NK-92 treated with Interleukin-12 subunit alpha and Interleukin-12 subunit beta, amount 100 ng/mL, for 24 hours (cell line): ENCODE measurements around the gene TYW1B.
"Not testable (repeated sequence)": the region's sequence is repeated elsewhere in the genome, so short reads cannot be mapped to it uniquely, and the experiment has no call there.

Experiments used
- DNase-seq: peaks from one replicate; lab custom pipeline; 2025; lab: John Stamatoyannopoulos, UW

Gene TYW1B

DNA sequence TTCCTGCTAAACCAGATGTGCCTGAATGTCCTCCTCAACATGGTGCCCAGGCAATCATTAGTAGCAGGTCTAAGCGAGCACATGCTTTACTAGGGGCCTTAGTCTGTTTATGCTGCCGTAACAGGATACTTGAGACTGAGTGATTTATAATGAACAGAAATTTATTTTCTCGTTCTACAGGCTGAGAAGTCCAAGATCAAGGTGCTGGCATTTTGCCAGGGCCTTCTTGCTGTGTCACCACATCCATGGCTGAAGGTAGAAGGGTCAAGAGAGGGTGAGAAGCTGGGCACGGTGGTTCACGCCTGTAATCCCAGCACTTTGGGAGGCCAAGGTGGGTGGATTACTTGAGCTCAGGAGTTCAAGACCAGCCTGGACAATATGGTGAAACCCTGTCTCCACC is 273.6 kb downstream of the TYW1B start:
- not testable (repeated sequence) for DNase-seq

DNA sequence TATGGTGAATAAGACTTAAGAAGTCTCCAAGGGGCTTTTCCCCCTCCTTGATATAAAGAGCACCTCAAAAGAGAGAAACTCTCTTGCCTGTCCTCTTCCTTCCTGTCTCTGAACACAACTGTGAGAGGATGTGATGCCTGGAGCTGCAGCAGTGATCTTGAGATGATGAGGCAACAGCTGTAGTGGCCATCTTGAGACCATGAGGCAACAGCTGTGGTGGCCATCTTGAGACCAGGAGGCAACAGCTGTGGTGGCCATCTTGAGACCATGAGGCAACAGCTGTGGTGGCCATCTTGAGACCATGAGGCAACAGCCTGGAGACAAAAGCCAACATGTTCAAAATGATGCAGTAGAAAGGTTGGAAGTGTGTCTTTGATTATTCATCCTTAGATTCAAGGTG is 277.5 kb downstream of the TYW1B start:
- DNase-seq, result not testable (repeated sequence)

DNA sequence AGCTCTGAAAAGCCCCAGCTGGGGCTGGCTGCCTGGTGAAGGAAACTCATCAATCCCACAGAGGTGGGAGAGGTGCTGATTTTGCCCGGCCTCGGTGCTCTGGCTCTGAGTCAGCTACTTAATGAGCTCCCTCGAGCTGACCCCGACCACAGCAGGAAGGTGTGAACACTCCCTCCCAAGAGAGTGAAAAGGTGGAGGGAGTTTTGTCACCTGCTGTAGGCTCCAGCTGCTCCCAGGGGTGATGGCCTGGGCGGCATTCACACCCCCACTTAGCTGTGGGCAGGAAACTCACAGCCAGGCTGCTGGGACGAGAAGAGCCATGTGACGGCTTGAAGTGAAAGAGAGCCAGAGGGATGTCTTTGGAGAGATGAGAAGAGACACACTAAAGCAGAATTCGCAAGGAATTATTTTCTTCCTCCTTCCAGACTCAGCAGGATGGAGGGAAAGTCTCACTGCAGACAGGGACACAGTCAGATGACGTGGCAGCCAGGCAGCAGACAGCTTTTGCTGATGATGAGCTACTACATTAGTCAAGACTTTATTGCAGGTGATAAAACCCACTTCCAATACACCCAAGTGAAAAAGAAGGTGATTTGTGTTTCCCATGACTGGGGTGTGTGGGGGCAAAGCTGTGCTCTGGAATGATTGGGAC is 281.3 kb downstream of the TYW1B start:
- DNase-seq, result peak; percentile 41

DNA sequence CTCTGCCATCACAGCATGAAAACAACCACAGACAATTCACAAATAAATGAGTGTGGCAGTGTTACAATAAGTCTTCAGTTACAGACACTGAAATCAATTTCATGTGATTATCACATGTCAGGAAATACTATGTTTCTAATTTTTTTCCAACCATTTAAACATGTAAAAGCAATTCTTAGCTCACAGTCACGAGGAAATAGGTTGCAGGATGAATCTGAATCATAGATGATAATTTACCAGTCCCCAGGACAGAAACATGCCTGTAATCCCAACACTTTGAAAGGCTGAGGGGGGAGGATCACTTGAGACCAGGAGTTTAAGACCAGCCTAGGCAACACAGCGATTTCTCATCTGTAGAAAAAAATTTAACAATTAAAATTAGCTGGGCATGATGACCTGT is 283.5 kb downstream of the TYW1B start:
- DNase-seq, result not testable (repeated sequence)

DNA sequence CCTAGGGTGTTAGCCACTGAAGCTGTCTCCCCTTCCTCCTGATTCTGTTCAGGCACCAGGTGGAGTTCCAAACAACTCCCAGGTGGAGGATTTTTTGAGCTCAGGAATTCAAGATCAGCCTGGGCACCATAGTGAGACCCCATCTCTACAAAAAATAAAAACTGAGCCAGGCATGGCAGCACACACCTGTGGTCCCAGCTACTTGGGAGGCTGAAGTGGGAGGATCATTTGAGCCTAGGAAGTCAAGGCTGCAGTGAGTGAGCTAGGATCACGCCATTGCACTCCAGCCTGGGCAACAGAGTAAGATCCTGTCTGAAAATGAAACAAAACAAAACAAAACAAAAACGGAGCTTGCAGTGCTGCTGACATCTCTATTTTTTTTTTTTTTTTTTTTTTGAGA is 287.1 kb downstream of the TYW1B start:
- no peak for DNase-seq

DNA sequence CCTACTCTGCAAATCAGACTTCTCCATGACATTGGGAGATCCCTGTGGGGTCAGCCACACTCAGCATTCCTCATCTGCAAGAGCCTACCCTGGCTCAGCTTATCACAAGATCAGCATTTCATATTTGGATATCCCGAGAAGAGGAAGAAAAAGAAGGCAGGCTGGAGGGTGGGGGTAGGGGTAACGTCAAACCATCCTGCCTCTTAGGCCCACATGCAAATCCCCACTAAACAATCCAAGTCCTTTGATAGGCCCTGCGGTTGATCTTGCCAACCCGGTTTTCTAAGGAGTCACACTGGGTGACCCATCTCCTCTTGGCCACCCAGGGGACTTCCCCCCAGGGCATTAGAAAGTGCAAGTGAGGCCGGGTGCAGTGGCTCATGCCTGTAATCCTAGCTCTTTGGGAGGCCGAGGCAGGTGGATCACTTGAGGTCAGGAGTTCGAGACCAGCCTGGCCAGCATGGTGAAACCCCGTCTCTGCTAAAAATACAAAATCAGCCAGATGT is 287.8 kb downstream of the TYW1B start:
- no peak for DNase-seq

DNA sequence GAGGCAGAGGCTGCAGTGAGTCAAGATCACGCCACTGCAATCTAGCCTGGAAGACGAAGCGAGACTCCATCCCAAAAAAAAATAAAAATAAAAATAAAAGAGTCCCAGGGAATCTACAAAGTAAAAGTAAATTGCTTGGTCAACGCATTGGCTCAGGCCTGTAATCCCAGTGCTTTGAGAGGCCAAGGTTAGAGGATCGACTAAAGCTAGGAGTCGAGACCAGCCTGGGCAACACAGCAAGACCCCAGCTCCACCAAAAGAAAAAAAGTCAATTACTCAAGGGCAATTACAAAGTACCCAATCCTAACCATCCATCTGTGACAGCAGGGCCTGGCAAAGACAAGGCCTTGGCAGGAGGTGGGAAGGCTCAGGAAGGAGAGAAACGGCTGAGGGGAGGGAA is 288.3 kb downstream of the TYW1B start:
- DNase-seq, result no peak

DNA sequence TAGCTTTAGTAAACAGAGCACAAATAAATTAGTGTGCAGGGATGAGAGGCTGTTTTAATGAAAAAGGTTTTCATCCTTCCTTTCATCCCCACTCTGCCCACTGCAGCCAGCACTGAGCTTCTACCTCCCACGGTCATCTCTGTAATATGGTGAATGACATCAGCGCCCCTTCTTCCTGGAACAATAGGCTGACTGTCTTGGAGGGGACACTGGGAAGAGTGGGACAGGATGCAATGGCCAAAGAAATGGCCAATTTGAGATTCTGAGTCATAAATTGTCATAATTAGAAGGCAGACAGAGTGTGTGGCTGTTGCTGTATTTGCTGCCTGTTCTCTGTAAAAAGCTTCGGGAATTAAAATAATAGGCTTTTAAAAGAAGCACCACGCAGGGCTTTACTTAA is 289.1 kb downstream of the TYW1B start:
- DNase-seq, result no peak

DNA sequence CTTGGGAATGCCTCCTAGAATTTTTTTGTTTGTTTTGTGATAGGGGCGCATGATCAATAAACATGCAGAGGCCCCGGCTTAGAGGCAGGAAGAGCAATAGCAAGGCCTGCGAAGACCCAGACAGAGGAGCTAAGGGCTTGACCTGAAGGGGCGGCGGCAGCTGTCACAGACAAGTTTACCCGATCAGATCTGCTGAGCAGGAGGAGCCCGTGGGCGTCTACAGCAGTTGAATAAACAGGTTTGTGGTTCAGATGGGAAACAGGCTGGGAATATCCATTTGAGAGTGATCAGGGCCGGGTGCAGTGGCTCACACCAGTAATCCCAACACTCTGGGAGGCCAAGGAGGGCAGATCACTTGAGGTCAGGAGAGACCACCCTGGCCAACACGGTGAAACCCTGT is 289.9 kb downstream of the TYW1B start:
- DNase-seq, result no peak

DNA sequence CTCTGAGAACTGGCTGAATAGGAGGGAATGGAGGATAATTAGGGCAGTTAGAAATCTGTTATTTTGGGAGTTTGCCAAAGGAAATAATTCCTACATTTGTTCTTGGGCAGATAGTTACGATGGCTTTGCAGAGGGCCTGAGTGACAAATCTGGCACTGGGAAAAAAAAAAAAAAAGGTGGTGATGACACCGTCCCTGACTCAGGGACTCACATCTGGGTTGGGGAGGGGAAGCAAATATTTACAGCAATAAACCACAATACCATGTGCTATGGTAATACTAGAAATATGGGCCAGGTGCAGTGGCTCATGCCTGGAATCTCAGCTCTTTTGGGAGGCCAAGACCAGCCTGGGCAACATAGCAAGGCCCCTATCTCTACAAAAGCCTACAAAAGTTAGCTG is 292.0 kb downstream of the TYW1B start:
- not testable (repeated sequence) for DNase-seq

DNA sequence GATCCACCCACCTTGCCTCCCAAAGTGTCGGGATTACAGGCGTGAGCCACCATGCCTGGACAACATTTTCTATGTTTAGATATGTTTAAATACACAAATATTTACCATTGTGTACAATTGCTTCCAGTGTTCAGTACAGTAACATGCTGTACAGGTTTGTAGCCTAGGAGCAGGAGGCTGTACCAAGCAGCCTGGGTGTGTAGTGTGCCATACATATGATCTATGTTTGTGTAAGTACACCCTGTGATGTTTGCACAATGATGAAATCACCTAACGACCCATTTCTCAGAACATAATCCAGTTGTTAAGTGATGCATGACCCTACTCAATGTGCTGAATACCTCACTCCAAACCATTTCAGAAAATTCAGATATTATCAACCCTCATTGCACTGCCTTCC is 297.0 kb downstream of the TYW1B start:
- DNase-seq, result not testable (repeated sequence)
